ENCODE measurements around the gene ARL8A. TPM values are rescaled to one million over a fixed set of nuclear protein-coding genes. Genes with fewer than 3 reads are reported as not detected.

Gene ARL8A
- total and polyA plus RNA-seq, 10 of the 15 experiments (the other 5 are each of a cell fraction or from before 2014, with no cell fraction given): 0.34 to 49.2 (median 15.4) TPM

- in situ Hi-C loops (cut with MboI): no loop called here
Observed at GRCh38 chr1:202163281-202164270, 19.0 kb upstream of the ARL8A start.

More at GRCh38 chr1:202163281-202164270, 19.0 kb upstream of the ARL8A start:
- H4K20me1 ChIP-seq (ENCODE audit: control insufficient read depth, insufficient read depth): no peaks in the 10 kb centered on the region
- FAIRE-seq (no peak), DNase-seq (ENCODE audit: low read depth, low spot score) (no peak), ATAC-seq (no peak)
- H3K9me3 ChIP-seq (replicated peaks; ENCODE audit: control insufficient read depth, insufficient read depth, low read length): no peaks in the 10 kb centered on the region
- H3K36me3 ChIP-seq (ENCODE audit: control insufficient read depth in 2 of 2, insufficient read depth in 2 of 2, low read length in 1 of 2): no peaks in the 10 kb centered on the region
- peak overlapping the region; percentile 97; the same call in 1 of the 2 replicates for H3K27ac ChIP-seq (ENCODE audit: control insufficient read depth, insufficient read depth)
- ChIA-PET CTCF (interaction anchor here (0.7 to 9.2 kb wide), 9 partner anchors 8 to 682 kb away, joined by 3 to 171 read pairs (median 9); no protein-coding TSS in a partner anchor), SMC1A (ENCODE audit: uncharacterized antibody, unreplicated experiment) (interaction anchor here (1.2 to 2.0 kb wide), 4 partner anchors 9 to 179 kb away, joined by 3 to 5 read pairs (median 4); partner anchors contain the start of gene UBE2T), RAD21 (ENCODE audit: unreplicated experiment) (interaction anchor here (0.6 to 2.4 kb wide), 5 partner anchors 8 to 843 kb away, joined by 3 to 12 read pairs (median 5); no protein-coding TSS in a partner anchor), POLR2A (interaction anchor here (0.5 to 1.6 kb wide), 2 partner anchors 9 to 16 kb away, joined by 3 to 5 read pairs; no protein-coding TSS in a partner anchor)
- intact Hi-C loops (cut with micrococcal nuclease; ENCODE audit: unreplicated experiment): no loop called here
- H3K4me2 ChIP-seq (ENCODE audit: control insufficient read depth, insufficient read depth): peak overlapping the region; percentile 100
- H3K4me3 ChIP-seq: no peak overlapping the region
- 81% methylated on average over 12 of the region's 12 CpGs for WGBS (ENCODE audit: insufficient coverage, insufficient replicate concordance, low lambda C conversion rate, missing lambda C conversion rate)
- H2AFZ ChIP-seq (ENCODE audit: control insufficient read depth, low read depth, low read length): no peak overlapping the region
- H3K4me1 ChIP-seq (ENCODE audit: control insufficient read depth, insufficient read depth, low read length): peaks cover 63% of the 10 kb centered on the region
- no peak overlapping the region for H3K9ac ChIP-seq (ENCODE audit: control insufficient read depth, insufficient read depth, low read length)
- no peaks in the 10 kb centered on the region for H3K27me3 ChIP-seq (replicated peaks in 1 of 2; ENCODE audit: control insufficient read depth in 2 of 2, insufficient read depth in 2 of 2, low read length in 1 of 2)
- TF ChIP-seq SIX5 (IDR thresholded peaks at IDR 0.05; ENCODE audit: low read depth, low read length, severe bottlenecking): no peak
- TF ChIP-seq HCFC1 (IDR thresholded peaks at IDR 0.05; ENCODE audit: low read length): no peak
- TF ChIP-seq STAT1 (conservative IDR thresholded peaks at IDR 0.05): no peak
- no peak for TF ChIP-seq ZBED1 (IDR thresholded peaks at IDR 0.05; ENCODE audit: borderline replicate concordance)
- TF ChIP-seq ZZZ3 (IDR thresholded peaks at IDR 0.05; ENCODE audit: control insufficient read depth, insufficient read length, low read depth): no peak
- no peak for TF ChIP-seq CBX3 (IDR thresholded peaks at IDR 0.05; ENCODE audit: borderline replicate concordance, low read depth)
- no peak for TF ChIP-seq HDAC2 (IDR thresholded peaks at IDR 0.05)
- no peak for TF ChIP-seq ETV6 (conservative IDR thresholded peaks at IDR 0.05 in 1 of 2, IDR thresholded peaks at IDR 0.05 in 1 of 2; ENCODE audit: borderline replicate concordance in 1 of 2, low read depth in 1 of 2)
- no peak for TF ChIP-seq TCF12 (IDR thresholded peaks at IDR 0.05; ENCODE audit: low read depth, low read length)
- TF ChIP-seq JUND (IDR thresholded peaks at IDR 0.05; ENCODE audit: low read depth, low read length): no peak
- no peak for TF ChIP-seq ZNF24 (IDR thresholded peaks at IDR 0.05)
- TF ChIP-seq E2F8 (IDR thresholded peaks at IDR 0.05; ENCODE audit: low read depth, partially characterized antibody): no peak
- no peak for TF ChIP-seq NR2F1 (conservative IDR thresholded peaks at IDR 0.05)
- no TSS peak for BruUV-seq (replicated peaks)
- H3K79me2 ChIP-seq (ENCODE audit: control insufficient read depth, insufficient read depth, low read length): peaks cover 29% of the 10 kb centered on the region

Measured in GM12878 (cell line).